Activated T-cell treated with anti-CD3 and anti-CD28 coated beads, Interleukin-2, amount 50 U/mL, for 48 hours (primary cell): ENCODE measurements around the gene TMEM263.
"Not testable (repeated sequence)": the region's sequence is repeated elsewhere in the genome, so short reads cannot be mapped to it uniquely, and the experiment has no call there.

Source experiments
- DNase-seq, 2 experiments: peaks; one replicate each; pipeline ENCODE4 v3.0.0-alpha.2; 2020

The TMEM263 gene

GRCh38 chr12:106955377-106956047 lies at the start of gene TMEM263:
TMEM263 (plus strand) TSS chr12:106955907; CDS start chr12:106967117, 11,210 bp downstream.
- peak; percentile 89 to 93 for DNase-seq

DNA sequence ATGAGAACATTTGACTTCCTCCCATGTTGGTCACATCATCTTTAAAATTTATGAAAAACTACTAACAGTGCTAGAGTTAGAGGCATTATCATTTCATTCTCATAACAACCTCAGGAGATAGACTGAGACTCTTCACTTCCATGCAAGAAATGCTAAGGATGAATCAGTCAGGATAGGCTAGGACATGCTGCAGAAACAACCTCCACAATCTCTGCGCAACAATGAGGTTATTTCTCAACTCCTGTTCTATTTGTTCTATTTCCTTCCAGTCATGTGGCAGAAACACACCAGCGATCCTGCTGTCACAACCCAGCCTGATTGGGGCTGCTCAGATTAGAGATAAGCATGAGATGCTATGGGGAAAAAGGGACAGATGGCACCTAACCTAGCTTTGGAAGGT lies 49.0 kb upstream of the TMEM263 start:
- DNase-seq: no peak

GRCh38 chr12:106907411-106907810 lies 48.3 kb upstream of the TMEM263 start:
- DNase-seq: no peak

DNA sequence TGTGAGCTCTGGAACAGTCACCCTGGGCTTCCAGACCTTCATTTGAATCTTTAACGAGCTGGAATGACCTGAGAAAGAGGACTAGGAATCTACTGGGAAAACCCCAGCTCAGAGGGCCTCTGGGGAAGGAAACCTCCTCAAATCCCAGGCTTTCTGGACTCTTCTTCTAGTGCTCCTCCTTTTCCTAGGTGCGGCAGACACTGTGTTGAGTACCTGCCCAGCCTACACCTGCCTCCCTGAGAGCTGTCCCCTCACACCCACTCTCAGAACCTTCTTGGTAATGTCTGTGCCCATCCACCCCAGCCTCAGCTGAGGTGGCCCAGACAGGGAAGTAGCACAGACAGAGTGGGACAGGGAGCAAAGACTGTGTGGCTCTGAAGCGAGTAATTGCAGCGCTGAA lies 47.9 kb upstream of the TMEM263 start:
- no peak for DNase-seq

- DNase-seq: no peak
These were observed 47.1 kb upstream of the TMEM263 start for GRCh38 chr12:106908561-106908960.

DNA sequence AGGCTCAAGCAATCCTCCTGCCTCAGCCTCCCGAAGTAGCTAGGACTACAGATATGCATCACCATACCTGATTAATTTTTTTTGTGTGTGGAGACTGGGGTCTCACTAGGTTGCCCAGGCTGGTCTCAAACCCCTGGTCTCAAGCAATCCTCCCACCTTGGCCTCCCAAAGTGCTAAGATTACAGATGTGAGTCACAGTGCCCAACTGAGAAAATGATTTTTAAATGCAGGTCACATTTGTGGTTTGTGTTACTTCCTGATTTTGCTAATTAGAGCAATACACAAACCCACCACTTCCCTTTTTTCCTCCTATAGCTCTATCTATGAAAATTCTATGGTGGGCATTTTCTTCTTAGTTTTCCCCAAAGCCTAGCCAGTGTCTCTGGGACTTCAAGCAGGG lies 45.5 kb upstream of the TMEM263 start:
- no peak for DNase-seq

GRCh38 chr12:106911581-106911980 lies 44.1 kb upstream of the TMEM263 start:
- DNase-seq: no peak

GRCh38 chr12:106913456-106913855 lies 42.3 kb upstream of the TMEM263 start:
- DNase-seq: no peak

DNA sequence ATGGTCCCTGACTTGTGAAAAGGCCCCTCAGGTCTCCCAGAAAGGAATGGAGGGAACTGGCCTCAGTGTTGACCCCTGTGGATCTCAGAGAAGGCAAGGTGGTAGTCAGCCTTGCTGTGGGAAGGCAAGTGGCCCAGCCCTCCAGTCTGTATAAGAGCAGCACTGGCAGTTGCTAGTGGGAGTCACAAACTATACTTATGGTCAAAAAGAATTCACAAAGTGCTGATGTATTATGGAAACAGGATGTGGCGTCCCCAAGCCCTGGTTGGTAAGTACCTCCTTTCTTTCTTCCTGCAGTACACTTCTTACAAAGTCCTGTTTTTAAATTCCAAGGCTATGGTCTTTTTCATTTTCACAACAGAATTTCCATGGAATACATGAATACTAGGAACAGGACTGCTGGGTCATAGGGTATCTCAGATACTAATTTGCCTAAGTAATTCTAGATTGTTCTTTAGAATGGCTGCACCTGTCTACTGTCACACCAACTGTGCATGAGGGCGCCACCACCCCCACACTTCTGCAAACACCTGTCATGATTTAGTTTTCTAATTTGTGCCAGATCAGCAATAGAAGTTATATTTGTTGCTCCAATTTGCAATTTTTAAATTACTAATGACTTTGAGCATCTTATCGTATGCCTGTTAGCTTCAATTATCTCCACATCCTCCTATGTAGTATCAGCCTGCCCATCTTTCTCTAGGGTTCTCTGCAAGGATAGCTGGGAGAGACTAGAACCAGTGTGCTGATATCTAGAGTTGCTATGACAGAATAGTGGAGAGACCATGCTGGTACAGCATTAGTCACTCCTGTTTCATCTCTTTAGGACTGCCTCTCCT lies 40.7 kb upstream of the TMEM263 start:
- DNase-seq: peak in 1 of 2 experiments; percentile 37

DNA sequence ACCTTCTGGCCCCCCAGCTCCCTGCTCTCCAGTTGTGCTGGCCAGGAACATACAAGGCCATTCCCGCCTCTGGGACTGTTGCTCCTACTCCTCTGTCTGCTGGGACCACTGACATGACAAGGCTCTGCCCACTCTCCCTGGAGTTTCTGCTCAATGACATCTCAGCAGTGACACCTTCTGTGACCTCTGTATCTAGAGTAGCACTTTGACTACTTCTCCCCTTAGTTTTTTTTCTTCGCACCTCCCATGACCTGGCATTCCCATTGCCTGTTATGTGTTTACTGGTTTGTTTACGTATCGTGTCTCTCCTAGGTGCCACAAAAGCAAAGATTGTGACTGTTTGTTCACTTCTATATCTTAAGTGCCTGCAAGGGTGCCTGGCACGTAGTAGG lies 40.1 kb upstream of the TMEM263 start:
- peak; percentile 42 to 52 for DNase-seq

- DNase-seq: no peak
These were observed 38.2 kb upstream of the TMEM263 start for GRCh38 chr12:106917503-106917902.

GRCh38 chr12:106918746-106919145 lies 37.0 kb upstream of the TMEM263 start:
- DNase-seq: no peak

GRCh38 chr12:106919910-106920544 lies 35.7 kb upstream of the TMEM263 start:
- no peak for DNase-seq

DNA sequence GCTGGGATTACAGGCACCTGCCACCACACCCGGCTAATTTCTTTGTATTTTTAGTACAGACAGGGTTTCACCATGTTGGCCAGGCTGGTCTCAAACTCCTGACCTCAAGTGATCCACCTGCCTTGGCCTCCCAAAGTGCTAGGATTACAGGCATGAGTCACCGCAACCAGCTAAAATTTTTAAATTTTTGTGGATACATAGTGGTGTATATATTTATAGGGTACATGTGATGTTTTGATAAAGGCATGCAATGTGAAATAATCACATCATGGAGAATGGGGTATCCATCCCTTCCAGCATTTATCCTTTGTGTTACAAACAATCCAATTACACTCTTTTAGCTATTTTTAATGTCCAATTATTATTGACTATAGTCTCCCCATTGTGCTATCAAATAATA lies 33.7 kb upstream of the TMEM263 start:
- DNase-seq: not testable (repeated sequence)

DNA sequence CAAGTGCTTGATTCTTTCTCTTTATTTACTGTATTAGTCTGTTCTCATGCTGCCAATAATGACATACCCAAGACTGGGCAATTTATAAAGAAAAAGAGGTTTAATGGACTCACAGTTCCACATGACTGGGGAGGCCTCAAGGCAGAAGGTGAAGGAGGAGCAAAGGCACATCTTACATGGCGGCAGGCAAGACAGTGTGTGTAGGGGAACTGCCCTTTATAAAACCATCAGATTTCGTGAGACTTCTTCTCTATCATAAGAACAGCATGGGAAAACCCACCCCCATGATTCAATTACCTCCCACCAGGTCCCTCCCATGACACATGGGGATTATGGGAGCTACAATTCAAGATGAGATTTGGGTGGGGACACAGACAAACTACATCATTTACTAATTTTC lies 32.1 kb upstream of the TMEM263 start:
- not testable (repeated sequence) for DNase-seq

GRCh38 chr12:106924268-106924861 lies 31.3 kb upstream of the TMEM263 start:
- no peak for DNase-seq

GRCh38 chr12:106926657-106927056 lies 29.1 kb upstream of the TMEM263 start:
- DNase-seq: no peak

- no peak for DNase-seq
These were observed 21.4 kb upstream of the TMEM263 start for GRCh38 chr12:106934277-106934676.

GRCh38 chr12:106941481-106942156 lies 14.1 kb upstream of the TMEM263 start:
- DNase-seq: no peak

GRCh38 chr12:106942775-106943174 lies 12.9 kb upstream of the TMEM263 start:
- no peak for DNase-seq

GRCh38 chr12:106945261-106945851 lies 10.4 kb upstream of the TMEM263 start:
- no peak for DNase-seq

- DNase-seq: no peak
These were observed 8.2 kb upstream of the TMEM263 start for GRCh38 chr12:106947461-106947860.
